ENCODE data around the gene DSCAM. TPM values are rescaled to one million over a fixed set of nuclear protein-coding genes. Genes with fewer than 3 reads are reported as not detected.

Gene DSCAM
- total and polyA plus RNA-seq, 2 experiments from 2014 or later = not detected

GRCh38 chr21:40507978-40508377 lies 339.0 kb downstream of the DSCAM start:
- Histone ChIP-seq H3K4me1 (ENCODE audit: insufficient read depth) (no peaks in the 10 kb centered on the region), H3K4me2 (ENCODE audit: unreplicated experiment) (no peak overlapping the region), H3F3A (ENCODE audit: insufficient read depth) (no peaks in the 10 kb centered on the region), H2AFZ (no peak overlapping the region), H3K27me3 (replicated peaks; ENCODE audit: insufficient read depth) (no peaks in the 10 kb centered on the region), H3K36me3 (ENCODE audit: low read depth) (no peaks in the 10 kb centered on the region), H3K9me2 (ENCODE audit: insufficient read depth) (no peaks in the 10 kb centered on the region), H3K27ac (no peak overlapping the region), H3K79me2 (ENCODE audit: insufficient read depth) (no peaks in the 10 kb centered on the region), H3K4me3 (no peak overlapping the region), H3K9me3 (ENCODE audit: low read depth) (no peaks in the 10 kb centered on the region), H4K20me1 (ENCODE audit: insufficient read depth) (no peaks in the 10 kb centered on the region), H3K9ac (no peak overlapping the region)
- in situ Hi-C loops (cut with MboI) = no loop called here
- no peak for DNase-seq
- TF ChIP-seq EZH2 (IDR thresholded peaks at IDR 0.05; ENCODE audit: insufficient read depth, poor library complexity, severe bottlenecking) (no peak), EZH2phosphoT487 (IDR thresholded peaks at IDR 0.05; ENCODE audit: insufficient read depth, low read depth) (no peak)
- WGBS, 2 experiments (ENCODE audit: low coverage in 1 of 2, low lambda C conversion rate in 2 of 2, missing lambda C conversion rate in 2 of 2) = 48 to 54% methylated on average over 2 of the region's 2 CpGs

GRCh38 chr21:40505681-40506080 lies 341.3 kb downstream of the DSCAM start:
- no peaks in the 10 kb centered on the region for H3K9me2 ChIP-seq (ENCODE audit: insufficient read depth)
- 8 to 12% methylated on average over 5 of the region's 5 CpGs for WGBS, 2 experiments (ENCODE audit: low coverage in 1 of 2, low lambda C conversion rate in 2 of 2, missing lambda C conversion rate in 2 of 2)
- H2AFZ ChIP-seq = no peak overlapping the region
- in situ Hi-C loops (cut with MboI) = no loop called here
- H3F3A ChIP-seq (ENCODE audit: insufficient read depth) = no peaks in the 10 kb centered on the region
- no peaks in the 10 kb centered on the region for H3K9me3 ChIP-seq (ENCODE audit: low read depth)
- no peaks in the 10 kb centered on the region for H3K4me1 ChIP-seq (ENCODE audit: insufficient read depth)
- H3K27me3 ChIP-seq (replicated peaks; ENCODE audit: insufficient read depth) = no peaks in the 10 kb centered on the region
- H3K27ac ChIP-seq = no peak overlapping the region
- H3K79me2 ChIP-seq (ENCODE audit: insufficient read depth) = no peaks in the 10 kb centered on the region
- no peak overlapping the region for H3K4me2 ChIP-seq (ENCODE audit: unreplicated experiment)
- no peak for TF ChIP-seq EZH2phosphoT487 (IDR thresholded peaks at IDR 0.05; ENCODE audit: insufficient read depth, low read depth)
- TF ChIP-seq EZH2 (IDR thresholded peaks at IDR 0.05; ENCODE audit: insufficient read depth, poor library complexity, severe bottlenecking) = no peak
- no peaks in the 10 kb centered on the region for H4K20me1 ChIP-seq (ENCODE audit: insufficient read depth)
- H3K4me3 ChIP-seq = no peak overlapping the region
- no peaks in the 10 kb centered on the region for H3K36me3 ChIP-seq (ENCODE audit: low read depth)
- no peak for DNase-seq
- H3K9ac ChIP-seq = no peak overlapping the region

GRCh38 chr21:40505244-40505643 lies 341.7 kb downstream of the DSCAM start:
- H3K9me2 ChIP-seq (ENCODE audit: insufficient read depth) = no peaks in the 10 kb centered on the region
- in situ Hi-C loops (cut with MboI) = no loop called here
- no peaks in the 10 kb centered on the region for H4K20me1 ChIP-seq (ENCODE audit: insufficient read depth)
- no peak for DNase-seq
- no peaks in the 10 kb centered on the region for H3K4me1 ChIP-seq (ENCODE audit: insufficient read depth)
- H3K9ac ChIP-seq = no peak overlapping the region
- no peaks in the 10 kb centered on the region for H3K36me3 ChIP-seq (ENCODE audit: low read depth)
- no peak overlapping the region for H3K4me3 ChIP-seq
- H3K4me2 ChIP-seq (ENCODE audit: unreplicated experiment) = no peak overlapping the region
- no peak overlapping the region for H2AFZ ChIP-seq
- no peaks in the 10 kb centered on the region for H3K27me3 ChIP-seq (replicated peaks; ENCODE audit: insufficient read depth)
- H3F3A ChIP-seq (ENCODE audit: insufficient read depth) = no peaks in the 10 kb centered on the region
- no peaks in the 10 kb centered on the region for H3K9me3 ChIP-seq (ENCODE audit: low read depth)
- no peak for TF ChIP-seq EZH2phosphoT487 (IDR thresholded peaks at IDR 0.05; ENCODE audit: insufficient read depth, low read depth)
- TF ChIP-seq EZH2 (IDR thresholded peaks at IDR 0.05; ENCODE audit: insufficient read depth, poor library complexity, severe bottlenecking) = no peak
- H3K79me2 ChIP-seq (ENCODE audit: insufficient read depth) = no peaks in the 10 kb centered on the region
- H3K27ac ChIP-seq = no peak overlapping the region

- H3K9ac ChIP-seq = no peak overlapping the region
- H3K79me2 ChIP-seq (ENCODE audit: insufficient read depth) = no peaks in the 10 kb centered on the region
- H3K36me3 ChIP-seq (ENCODE audit: low read depth) = no peaks in the 10 kb centered on the region
- H3K9me2 ChIP-seq (ENCODE audit: insufficient read depth) = no peaks in the 10 kb centered on the region
- 0 to 8% methylated on average over 1 of the region's 1 CpG for WGBS, 2 experiments (ENCODE audit: low coverage in 1 of 2, low lambda C conversion rate in 2 of 2, missing lambda C conversion rate in 2 of 2)
- peaks cover under 1% of the 10 kb centered on the region for H3K9me3 ChIP-seq (ENCODE audit: low read depth)
- H4K20me1 ChIP-seq (ENCODE audit: insufficient read depth) = no peaks in the 10 kb centered on the region
- no peaks in the 10 kb centered on the region for H3F3A ChIP-seq (ENCODE audit: insufficient read depth)
- H3K4me3 ChIP-seq = no peak overlapping the region
- TF ChIP-seq EZH2 (IDR thresholded peaks at IDR 0.05; ENCODE audit: insufficient read depth, poor library complexity, severe bottlenecking) = no peak
- TF ChIP-seq EZH2phosphoT487 (IDR thresholded peaks at IDR 0.05; ENCODE audit: insufficient read depth, low read depth) = no peak
- no peak for DNase-seq
- in situ Hi-C loops (cut with MboI) = no loop called here
- no peaks in the 10 kb centered on the region for H3K27me3 ChIP-seq (replicated peaks; ENCODE audit: insufficient read depth)
- H2AFZ ChIP-seq = no peak overlapping the region
- no peaks in the 10 kb centered on the region for H3K4me1 ChIP-seq (ENCODE audit: insufficient read depth)
- no peak overlapping the region for H3K4me2 ChIP-seq (ENCODE audit: unreplicated experiment)
- H3K27ac ChIP-seq = no peak overlapping the region
These were observed 342.1 kb downstream of the DSCAM start for GRCh38 chr21:40504825-40505224.

GRCh38 chr21:40496116-40496515 lies 350.8 kb downstream of the DSCAM start:
- in situ Hi-C loops (cut with MboI) = no loop called here
- no peak for TF ChIP-seq EZH2phosphoT487 (IDR thresholded peaks at IDR 0.05; ENCODE audit: insufficient read depth, low read depth)
- TF ChIP-seq EZH2 (IDR thresholded peaks at IDR 0.05; ENCODE audit: insufficient read depth, poor library complexity, severe bottlenecking) = no peak
- Histone ChIP-seq H3K9ac (no peak overlapping the region), H2AFZ (no peak overlapping the region), H3K4me2 (ENCODE audit: unreplicated experiment) (no peak overlapping the region), H3F3A (ENCODE audit: insufficient read depth) (no peaks in the 10 kb centered on the region), H3K4me1 (ENCODE audit: insufficient read depth) (no peaks in the 10 kb centered on the region), H3K27me3 (replicated peaks; ENCODE audit: insufficient read depth) (no peaks in the 10 kb centered on the region), H3K9me3 (ENCODE audit: low read depth) (peaks cover 4% of the 10 kb centered on the region), H3K36me3 (ENCODE audit: low read depth) (no peaks in the 10 kb centered on the region), H3K27ac (no peak overlapping the region), H4K20me1 (ENCODE audit: insufficient read depth) (no peaks in the 10 kb centered on the region), H3K4me3 (no peak overlapping the region), H3K79me2 (ENCODE audit: insufficient read depth) (no peaks in the 10 kb centered on the region), H3K9me2 (ENCODE audit: insufficient read depth) (no peaks in the 10 kb centered on the region)
- DNase-seq = no peak
